Left ventricle myocardium inferior (tissue), 1 donor: Measurements from ENCODE around the gene CDKL5. TPM values are rescaled to one million over a fixed set of nuclear protein-coding genes. Genes with fewer than 3 reads are reported as not detected.

Source experiments
- DNase-seq: peaks from one replicate; pipeline ENCODE4 v3.0.0-alpha.2; 2020
- H3K27ac ChIP-seq: fragments of 200-600 bp; replicated peaks from 2 replicates; pipeline ENCODE4 v1.8.0; 2021
- H3K27me3 ChIP-seq: fragments of 200-600 bp; 2 replicates; pipeline ENCODE4 v1.8.0; 2021; ENCODE audit warnings: low read depth
- H3K36me3 ChIP-seq: fragments of 200-600 bp; 2 replicates; pipeline ENCODE4 v1.8.0; 2021
- H3K4me1 ChIP-seq: fragments of 200-600 bp; 2 replicates; pipeline ENCODE4 v1.8.0; 2021
- H3K4me3 ChIP-seq: fragments of 200-600 bp; 2 replicates; pipeline ENCODE4 v1.8.0; 2021; ENCODE audit warnings: mild to moderate bottlenecking, moderate library complexity
- H3K9me3 ChIP-seq: fragments of 200-600 bp; replicated peaks from 2 replicates; pipeline ENCODE4 v1.8.0; 2021
- CTCF ChIP-seq: fragments of 200-600 bp; IDR thresholded peaks from 2 replicates; pipeline ENCODE4 v1.8.0; 2021; ENCODE audit warnings: antibody characterized with exemption, mild to moderate bottlenecking, borderline replicate concordance
- intact Hi-C: fragments of 100-400 bp; cut with micrococcal nuclease; formaldehyde crosslinking; loops from one replicate; pipeline ENCODE4 v1.11.0; 2022
- total RNA-seq: library from RNA; stranded (reverse); fragmentation: NEBNext Ultra II Directional; extraction: Animal tissue kit (Norgen Biotek cat#: 25700); gene quantifications from one replicate; pipeline ENCODE4 v1.2.1, GENCODE V29; 2021
- donor health status: DM: no; HTN: yes; CAD: no; lungs with severe emphysema.

The CDKL5 gene
- total RNA-seq, 1 donor from 2014 or later = 9.3 TPM

- H3K4me1 ChIP-seq = no peaks in the 10 kb centered on the region
- TF ChIP-seq CTCF = no peak
- DNase-seq = no peak
- intact Hi-C loops = no loop called here
- no peaks in the 10 kb centered on the region for H3K27me3 ChIP-seq
- no peaks in the 10 kb centered on the region for H3K9me3 ChIP-seq
- H3K36me3 ChIP-seq = no peaks in the 10 kb centered on the region
- H3K4me3 ChIP-seq = no peak overlapping the region
- H3K27ac ChIP-seq = no peak overlapping the region
Measured at GRCh38 chrX:18617407-18617750, 192.0 kb downstream of the CDKL5 start.

GRCh38 chrX:18619288-18619687, 193.9 kb downstream of the CDKL5 start:
- no peak for DNase-seq
- Histone ChIP-seq H3K4me3 (no peak overlapping the region), H3K36me3 (no peaks in the 10 kb centered on the region), H3K27me3 (no peaks in the 10 kb centered on the region), H3K27ac (no peak overlapping the region), H3K9me3 (no peaks in the 10 kb centered on the region), H3K4me1 (no peaks in the 10 kb centered on the region)
- no peak for TF ChIP-seq CTCF
- intact Hi-C loops = no loop called here

DNA sequence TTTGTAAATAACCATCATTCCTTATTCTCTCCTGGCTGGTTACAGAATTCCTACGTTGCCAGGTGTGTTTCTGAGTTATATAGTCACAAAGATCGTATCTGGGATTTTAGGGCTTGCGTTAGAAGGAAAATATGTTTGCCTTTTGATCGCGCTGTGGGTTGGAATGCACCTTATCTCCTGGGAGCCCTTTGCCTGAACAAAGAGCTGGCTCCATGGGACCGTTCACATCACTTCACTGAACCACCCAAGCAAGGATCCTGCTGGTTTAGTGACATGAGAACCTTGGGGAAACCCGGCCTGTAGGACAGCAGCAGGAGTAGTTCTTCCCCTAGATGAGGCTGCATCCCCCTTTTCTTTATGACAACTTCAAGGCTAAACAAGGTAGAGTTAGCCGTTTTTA, 194.9 kb downstream of the CDKL5 start:
- intact Hi-C loops = no loop called here

DNA sequence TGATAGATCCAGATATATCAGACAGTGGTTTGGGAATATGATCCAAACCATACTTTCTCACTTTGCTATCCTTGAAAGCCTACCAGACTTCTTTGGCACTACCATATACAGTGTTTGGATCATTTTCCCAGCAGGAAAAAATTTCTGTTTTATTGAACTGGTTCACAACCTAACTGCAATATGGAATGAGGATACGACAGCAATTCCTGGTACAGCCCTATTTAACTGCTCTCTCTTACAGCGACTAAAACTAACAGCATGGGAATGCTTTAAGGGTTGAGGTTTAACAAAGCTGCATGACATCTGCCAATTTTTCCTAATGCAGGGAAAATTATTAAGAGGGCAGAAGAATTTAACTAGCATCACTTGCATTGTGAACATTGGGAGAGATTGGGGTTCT, 199.2 kb downstream of the CDKL5 start:
- no peaks in the 10 kb centered on the region for H3K4me1 ChIP-seq
- no peaks in the 10 kb centered on the region for H3K9me3 ChIP-seq
- DNase-seq = no peak
- H3K4me3 ChIP-seq = no peak overlapping the region
- H3K27ac ChIP-seq = no peak overlapping the region
- no peaks in the 10 kb centered on the region for H3K27me3 ChIP-seq
- H3K36me3 ChIP-seq = peaks cover 20% of the 10 kb centered on the region
- no peak for TF ChIP-seq CTCF
- intact Hi-C loops = no loop called here

More for the DNA sequence above, 194.9 kb downstream of the CDKL5 start:
- H3K27ac ChIP-seq = no peak overlapping the region
- TF ChIP-seq CTCF = no peak
- DNase-seq = no peak
- no peaks in the 10 kb centered on the region for H3K4me1 ChIP-seq
- no peaks in the 10 kb centered on the region for H3K27me3 ChIP-seq
- peaks cover 5% of the 10 kb centered on the region for H3K36me3 ChIP-seq
- H3K4me3 ChIP-seq = no peak overlapping the region
- H3K9me3 ChIP-seq = no peaks in the 10 kb centered on the region

GRCh38 chrX:18630934-18631333, 205.5 kb downstream of the CDKL5 start:
- Histone ChIP-seq H3K27me3 (no peaks in the 10 kb centered on the region), H3K4me1 (no peaks in the 10 kb centered on the region), H3K36me3 (peaks cover 14% of the 10 kb centered on the region), H3K4me3 (no peak overlapping the region), H3K27ac (no peak overlapping the region), H3K9me3 (no peaks in the 10 kb centered on the region)
- intact Hi-C loops = no loop called here
- DNase-seq = no peak
- no peak for TF ChIP-seq CTCF

DNA sequence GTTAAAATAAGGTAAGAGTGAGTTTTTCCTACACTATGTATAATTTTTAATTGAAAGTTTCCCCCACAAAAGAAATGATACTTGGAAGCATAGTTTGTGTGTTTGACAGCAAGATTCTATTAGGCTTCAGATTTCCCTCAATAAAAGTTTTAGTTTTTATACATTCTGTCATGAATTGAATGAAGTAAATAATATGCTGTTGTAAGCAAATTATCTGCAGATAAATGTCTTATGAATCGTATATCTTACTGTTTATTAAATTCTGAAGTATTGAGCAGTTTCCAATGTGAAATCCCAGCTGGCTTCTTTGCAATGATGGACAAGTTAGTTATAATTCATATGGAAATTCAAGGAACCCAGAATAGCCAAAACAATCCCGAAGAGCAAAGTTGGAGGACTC, 213.0 kb downstream of the CDKL5 start:
- no peaks in the 10 kb centered on the region for H3K4me1 ChIP-seq
- no peaks in the 10 kb centered on the region for H3K36me3 ChIP-seq
- H3K4me3 ChIP-seq = no peak overlapping the region
- no peaks in the 10 kb centered on the region for H3K9me3 ChIP-seq
- no peak for TF ChIP-seq CTCF
- no peak overlapping the region for H3K27ac ChIP-seq
- H3K27me3 ChIP-seq = no peaks in the 10 kb centered on the region
- DNase-seq = no peak
- intact Hi-C loops = no loop called here
